ENCODE measurements around the gene ARMC6. TPM values are rescaled to one million over a fixed set of nuclear protein-coding genes. Genes with fewer than 3 reads are reported as not detected.
A peak's percentile ranks its signal among the peaks of the same experiment; 100 is the strongest.
"Not testable (repeated sequence)": the region's sequence is repeated elsewhere in the genome, so short reads cannot be mapped to it uniquely, and the experiment has no call there.

The ARMC6 gene
- total RNA-seq, 1 donor: 30.1 TPM

- TF ChIP-seq, protein P1, sequence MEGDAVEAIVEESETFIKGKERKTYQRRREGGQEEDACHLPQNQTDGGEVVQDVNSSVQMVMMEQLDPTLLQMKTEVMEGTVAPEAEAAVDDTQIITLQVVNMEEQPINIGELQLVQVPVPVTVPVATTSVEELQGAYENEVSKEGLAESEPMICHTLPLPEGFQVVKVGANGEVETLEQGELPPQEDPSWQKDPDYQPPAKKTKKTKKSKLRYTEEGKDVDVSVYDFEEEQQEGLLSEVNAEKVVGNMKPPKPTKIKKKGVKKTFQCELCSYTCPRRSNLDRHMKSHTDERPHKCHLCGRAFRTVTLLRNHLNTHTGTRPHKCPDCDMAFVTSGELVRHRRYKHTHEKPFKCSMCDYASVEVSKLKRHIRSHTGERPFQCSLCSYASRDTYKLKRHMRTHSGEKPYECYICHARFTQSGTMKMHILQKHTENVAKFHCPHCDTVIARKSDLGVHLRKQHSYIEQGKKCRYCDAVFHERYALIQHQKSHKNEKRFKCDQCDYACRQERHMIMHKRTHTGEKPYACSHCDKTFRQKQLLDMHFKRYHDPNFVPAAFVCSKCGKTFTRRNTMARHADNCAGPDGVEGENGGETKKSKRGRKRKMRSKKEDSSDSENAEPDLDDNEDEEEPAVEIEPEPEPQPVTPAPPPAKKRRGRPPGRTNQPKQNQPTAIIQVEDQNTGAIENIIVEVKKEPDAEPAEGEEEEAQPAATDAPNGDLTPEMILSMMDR (IDR thresholded peaks at IDR 0.05; ENCODE audit: insufficient read depth, low read length): no peak
- no peak for DNase-seq (ENCODE audit: low read depth)
- no peak overlapping the region for H3K4me3 ChIP-seq (ENCODE audit: low read depth, low read length)
Observed at GRCh38 chr19:19103167-19103566, 69.8 kb downstream of the ARMC6 start.

- H3K4me3 ChIP-seq (ENCODE audit: low read depth, low read length): peak overlapping the region; percentile 64
- TF ChIP-seq, protein P1 (IDR thresholded peaks at IDR 0.05; ENCODE audit: insufficient read depth, low read length): no peak
- peak; percentile 30 for DNase-seq (ENCODE audit: low read depth)
Observed at GRCh38 chr19:19105365-19106055, 72.1 kb downstream of the ARMC6 start.

DNA sequence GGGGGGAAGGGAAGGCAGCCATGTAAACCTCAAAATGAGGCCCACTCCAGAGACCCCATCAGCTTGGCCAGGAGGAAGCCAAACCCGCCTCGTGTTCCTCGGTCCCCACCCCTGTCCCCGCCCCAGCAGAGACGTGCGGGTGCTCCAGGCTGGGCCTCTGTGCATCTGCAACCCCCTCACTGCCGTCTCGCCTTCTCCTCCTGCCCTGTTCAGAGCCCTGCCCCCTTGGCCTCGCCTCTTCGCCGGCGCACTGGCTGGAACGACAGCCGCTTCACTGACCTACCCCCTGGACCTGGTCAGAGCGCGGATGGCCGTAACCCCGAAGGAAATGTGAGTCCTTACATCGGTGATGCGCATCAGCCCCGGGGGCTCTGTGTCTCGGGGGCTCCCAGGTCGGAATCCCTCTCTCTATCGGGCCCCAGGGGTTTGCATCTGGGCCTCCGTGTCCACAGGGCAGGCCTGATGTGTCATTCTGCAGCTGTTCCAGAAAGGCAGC lies 72.7 kb downstream of the ARMC6 start:
- TF ChIP-seq, protein P1 (IDR thresholded peaks at IDR 0.05; ENCODE audit: insufficient read depth, low read length): no peak
- DNase-seq (ENCODE audit: low read depth): no peak
- H3K4me3 ChIP-seq (ENCODE audit: low read depth, low read length): no peak overlapping the region

- not testable (repeated sequence) for H3K4me3 ChIP-seq (ENCODE audit: low read depth, low read length)
Observed at GRCh38 chr19:19106938-19107337, 73.5 kb downstream of the ARMC6 start.

DNA sequence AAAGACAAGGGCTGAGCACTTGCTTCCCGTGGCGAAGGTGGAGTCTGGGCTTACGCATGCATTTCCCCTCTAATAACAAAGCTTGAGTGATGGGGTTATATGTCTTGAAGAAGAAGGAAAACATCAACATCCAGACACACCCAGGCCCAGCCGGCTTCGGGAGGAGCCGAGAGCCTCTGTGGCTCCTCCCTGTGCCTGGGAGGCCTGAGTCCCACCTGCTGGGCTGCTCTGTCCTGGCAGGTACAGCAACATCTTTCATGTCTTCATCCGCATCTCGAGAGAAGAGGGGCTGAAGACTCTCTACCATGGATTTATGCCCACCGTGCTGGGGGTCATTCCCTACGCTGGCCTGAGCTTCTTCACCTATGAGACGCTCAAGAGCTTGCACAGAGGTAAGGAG lies 74.3 kb downstream of the ARMC6 start:
- TF ChIP-seq, protein P1 (IDR thresholded peaks at IDR 0.05; ENCODE audit: insufficient read depth, low read length): no peak
- DNase-seq (ENCODE audit: low read depth): no peak

More at GRCh38 chr19:19106938-19107337, 73.5 kb downstream of the ARMC6 start:
- not testable (repeated sequence) for DNase-seq (ENCODE audit: low read depth)

More for the DNA sequence above, 74.3 kb downstream of the ARMC6 start:
- no peak overlapping the region for H3K4me3 ChIP-seq (ENCODE audit: low read depth, low read length)

Other genes with a start within 250 kb of the ARMC6 start
- gene COMP, start 242.3 kb upstream of the ARMC6 start, total RNA-seq (ENCODE audit: low replicate concordance): 0.49 and 0.63 TPM in 2 replicates
- gene UPF1, start 201.6 kb upstream of the ARMC6 start, total RNA-seq (ENCODE audit: low replicate concordance): 17.7 and 37.3 TPM in 2 replicates
- 1.1 and 1.6 TPM in 2 replicates for gene CERS1, start 137.4 kb upstream of the ARMC6 start, total RNA-seq (ENCODE audit: low replicate concordance)
- gene COPE, start 114.2 kb upstream of the ARMC6 start, total RNA-seq (ENCODE audit: low replicate concordance): 67.0 and 172 TPM in 2 replicates
- 30.8 and 42.1 TPM in 2 replicates for gene DDX49, start 113.9 kb upstream of the ARMC6 start, total RNA-seq (ENCODE audit: low replicate concordance)
- 68.7 and 131 TPM in 2 replicates for gene HOMER3, start 92.4 kb upstream of the ARMC6 start, total RNA-seq (ENCODE audit: low replicate concordance)
- gene SUGP2, start 86 bp upstream of the ARMC6 start, total RNA-seq (ENCODE audit: low replicate concordance): 23.1 and 35.3 TPM in 2 replicates
- 3.7 and 4.8 TPM in 2 replicates for gene SLC25A42, start 30.4 kb downstream of the ARMC6 start, total RNA-seq (ENCODE audit: low replicate concordance)
- gene TMEM161A, start 104.9 kb downstream of the ARMC6 start, total RNA-seq (ENCODE audit: low replicate concordance): 6.7 and 9.3 TPM in 2 replicates
- gene MEF2B, start 136.7 kb downstream of the ARMC6 start, total RNA-seq (ENCODE audit: low replicate concordance): 0.27 TPM in 1 of 2 replicates, not detected in the other
- gene BORCS8, start 158.5 kb downstream of the ARMC6 start, total RNA-seq (ENCODE audit: low replicate concordance): 3.5 and 13.8 TPM in 2 replicates
- gene RFXANK, start 158.7 kb downstream of the ARMC6 start, total RNA-seq (ENCODE audit: low replicate concordance): 38.0 and 61.2 TPM in 2 replicates
- 3.4 and 17.8 TPM in 2 replicates for gene NR2C2AP, start 169.8 kb downstream of the ARMC6 start, total RNA-seq (ENCODE audit: low replicate concordance)
- not detected in 2 replicates for gene NCAN, start 178.4 kb downstream of the ARMC6 start, total RNA-seq (ENCODE audit: low replicate concordance)
- 0.27 TPM in 1 of 2 replicates, not detected in the other for gene TM6SF2, start 239.7 kb downstream of the ARMC6 start, total RNA-seq (ENCODE audit: low replicate concordance)

All from fibroblast of the aortic adventitia (primary cell).